Small intestine (tissue), 7 donors: ENCODE data around the gene ACTN4. TPM values are rescaled to one million over a fixed set of nuclear protein-coding genes. Genes with fewer than 3 reads are reported as not detected.

Experiments
- DNase-seq, 2 donors: peaks; one replicate each; pipeline versions ENCODE4 v3.0.0 to v3.0.0-alpha.2; 2013
- FAIRE-seq: peaks from 2 replicates; lab custom pipeline; 2012; peaks lifted over from hg19 to GRCh38; lab: Jason Lieb, UNC
- H3K27ac ChIP-seq, 3 donors: one replicate each; pipeline ENCODE4 v1.5.1; 2013; ENCODE audit warnings: low read length in 2 of 3, mild to moderate bottlenecking in 2 of 3, control low read depth in 1 of 3, inconsistent platforms in 1 of 3, low read depth in 1 of 3, moderate library complexity in 1 of 3
- H3K27me3 ChIP-seq, 3 donors: one replicate each; pipeline ENCODE4 v1.6.1; 2013; ENCODE audit warnings: low read length in 3 of 3, inconsistent platforms in 1 of 3; ENCODE audit not compliant: control insufficient read depth in 3 of 3, insufficient read depth in 3 of 3
- H3K36me3 ChIP-seq, 3 donors: one replicate each; pipeline ENCODE4 v1.6.1; 2013; ENCODE audit warnings: low read length in 3 of 3, inconsistent platforms in 1 of 3, low read depth in 1 of 3, mild to moderate bottlenecking in 1 of 3, moderate library complexity in 1 of 3; ENCODE audit not compliant: control insufficient read depth in 3 of 3, insufficient read depth in 2 of 3
- H3K4me1 ChIP-seq, 3 donors: one replicate each; pipeline ENCODE4 v1.6.1; 2013; ENCODE audit warnings: low read length in 2 of 3, inconsistent platforms in 1 of 3, low read depth in 1 of 3, mild to moderate bottlenecking in 1 of 3, moderate library complexity in 1 of 3; ENCODE audit not compliant: control insufficient read depth in 3 of 3, insufficient read depth in 2 of 3
- H3K4me3 ChIP-seq, 3 donors: one replicate each; pipeline ENCODE4 v1.5.1; 2013; ENCODE audit warnings: low read length in 3 of 3, control low read depth in 1 of 3, inconsistent platforms in 1 of 3, low read depth in 1 of 3, mild to moderate bottlenecking in 1 of 3, moderate library complexity in 1 of 3
- H3K9me3 ChIP-seq, 2 donors: one replicate each; pipeline ENCODE4 v1.6.1; 2013; ENCODE audit warnings: low read depth in 1 of 2, low read length in 1 of 2; ENCODE audit not compliant: control insufficient read depth in 2 of 2, insufficient read depth in 1 of 2
- WGBS, 3 donors: extraction: QIAGEN DNeasy Blood & Tissue Kit; methylation state at CpG; one replicate each; pipeline ENCODE4 v1.1.7; 2013; 5-methylcytosine and 5-hydroxymethylcytosine counted together
- polyA plus RNA-seq, 4 donors: library from polyadenylated mRNA; stranded (reverse) in 3 of 4; unstranded in 1 of 4; fragments of 200-250 nt in 3 of 4; fragments of 120-200 nt in 1 of 4; gene quantifications; one replicate each; pipeline versions ENCODE4 v1.2.1 to v1.2.3, GENCODE V29; 2013
- donor health status: healthy with polysubstance abuse.
- donor health status: control.
- donor health status: control.
- donor health status: Bipolar disorder and iron deficiency.
- donor health status: healthy.

Gene ACTN4
- polyA plus RNA-seq, 4 donors = 188 to 790 (median 308) TPM

- H3K4me1 ChIP-seq = peaks cover 4 to 75% (median 8%) of the 10 kb centered on the region in 3 donors
- H3K4me3 ChIP-seq = no peak overlapping the region
- H3K27ac ChIP-seq = peak overlapping the region in 2 of 3 donors; percentile 25 to 99
- H3K36me3 ChIP-seq = peaks cover 20 to 100% (median 52%) of the 10 kb centered on the region in 3 donors
- H3K9me3 ChIP-seq = no peaks in the 10 kb centered on the region
- DNase-seq = no peak
- no peaks in the 10 kb centered on the region for H3K27me3 ChIP-seq
- WGBS, 3 donors = 84 to 88% (median 86%) methylated on average over 22 of the region's 22 CpGs
- no peak for FAIRE-seq
Observed at GRCh38 chr19:38705197-38706019, 58.0 kb downstream of the ACTN4 start.

GRCh38 chr19:38706792-38707511 is 59.5 kb downstream of the ACTN4 start:
- no peak for DNase-seq

GRCh38 chr19:38707512-38708114 is 60.2 kb downstream of the ACTN4 start:
- 74 to 79% (median 77%) methylated on average over 10 of the region's 10 CpGs for WGBS, 3 donors
- DNase-seq (peak in 1 of 2 donors; percentile 39), FAIRE-seq (no peak)
- H3K27me3 ChIP-seq = no peaks in the 10 kb centered on the region
- H3K36me3 ChIP-seq = peaks cover 20 to 100% (median 56%) of the 10 kb centered on the region in 3 donors
- peaks cover 0 to 54% (median 0%) of the 10 kb centered on the region in 3 donors for H3K4me1 ChIP-seq
- H3K27ac ChIP-seq = peak overlapping the region; percentile 15 to 58 (median 52)
- no peaks in the 10 kb centered on the region for H3K9me3 ChIP-seq
- no peak overlapping the region for H3K4me3 ChIP-seq

More at GRCh38 chr19:38706792-38707511, 59.5 kb downstream of the ACTN4 start:
- WGBS, 3 donors = 81 to 93% (median 88%) methylated on average over 14 to 16 of the region's 16 CpGs
- Histone ChIP-seq H3K4me3 (no peak overlapping the region), H3K27ac (peak overlapping the region; percentile 15 to 58 (median 52)), H3K9me3 (no peaks in the 10 kb centered on the region), H3K36me3 (peaks cover 20 to 100% (median 57%) of the 10 kb centered on the region in 3 donors), H3K4me1 (peaks cover under 1 to 60% (median 2%) of the 10 kb centered on the region in 3 donors), H3K27me3 (no peaks in the 10 kb centered on the region)
- no peak for FAIRE-seq

- H3K36me3 ChIP-seq = peaks cover 22 to 100% (median 53%) of the 10 kb centered on the region in 3 donors
- H3K27ac ChIP-seq = peak overlapping the region in 2 of 3 donors; percentile 21 to 39
- FAIRE-seq (no peak), DNase-seq (no peak)
- 85 to 94% (median 89%) methylated on average over 10 of the region's 10 CpGs for WGBS, 3 donors
- no peaks in the 10 kb centered on the region for H3K9me3 ChIP-seq
- H3K4me1 ChIP-seq = peaks cover 0 to 49% (median 0%) of the 10 kb centered on the region in 3 donors
- no peak overlapping the region for H3K4me3 ChIP-seq
- no peaks in the 10 kb centered on the region for H3K27me3 ChIP-seq
Observed at GRCh38 chr19:38708413-38709024, 61.1 kb downstream of the ACTN4 start.

- H3K9me3 ChIP-seq = no peaks in the 10 kb centered on the region
- 88 to 94% (median 92%) methylated on average over 10 of the region's 10 CpGs for WGBS, 3 donors
- H3K4me1 ChIP-seq = peaks cover 0 to 43% (median 0%) of the 10 kb centered on the region in 3 donors
- DNase-seq = no peak
- peaks cover 22 to 100% (median 50%) of the 10 kb centered on the region in 3 donors for H3K36me3 ChIP-seq
- no peak overlapping the region for H3K4me3 ChIP-seq
- no peaks in the 10 kb centered on the region for H3K27me3 ChIP-seq
- H3K27ac ChIP-seq = peak overlapping the region in 2 of 3 donors; percentile 21 to 39
- FAIRE-seq = no peak
Observed at GRCh38 chr19:38709119-38709518, 61.7 kb downstream of the ACTN4 start.

GRCh38 chr19:38709671-38710415 is 62.4 kb downstream of the ACTN4 start:
- DNase-seq (no peak), FAIRE-seq (no peak)
- peaks cover 18 to 100% (median 52%) of the 10 kb centered on the region in 3 donors for H3K36me3 ChIP-seq
- 81 to 86% (median 84%) methylated on average over 27 of the region's 27 CpGs for WGBS, 3 donors
- no peak overlapping the region for H3K4me3 ChIP-seq
- peak overlapping the region in 2 of 3 donors; percentile 21 to 39 for H3K27ac ChIP-seq
- peaks cover 0 to 35% (median 0%) of the 10 kb centered on the region in 3 donors for H3K4me1 ChIP-seq
- H3K9me3 ChIP-seq = no peaks in the 10 kb centered on the region
- H3K27me3 ChIP-seq = no peaks in the 10 kb centered on the region

- peaks cover 13 to 100% (median 54%) of the 10 kb centered on the region in 3 donors for H3K36me3 ChIP-seq
- H3K9me3 ChIP-seq = no peaks in the 10 kb centered on the region
- H3K27ac ChIP-seq = peak overlapping the region in 2 of 3 donors; percentile 9 to 10
- 84 to 90% (median 84%) methylated on average over 2 of the region's 2 CpGs for WGBS, 3 donors
- DNase-seq (no peak), FAIRE-seq (no peak)
- H3K4me3 ChIP-seq = no peak overlapping the region
- H3K4me1 ChIP-seq = peaks cover 0 to 30% (median 0%) of the 10 kb centered on the region in 3 donors
- no peaks in the 10 kb centered on the region for H3K27me3 ChIP-seq
Observed at GRCh38 chr19:38710416-38710702, 62.9 kb downstream of the ACTN4 start.
